ENCODE results near the gene PARD6B. TPM values are rescaled to one million over a fixed set of nuclear protein-coding genes. Genes with fewer than 3 reads are reported as not detected.

Gene PARD6B
- total RNA-seq, 3 donors from 2014 or later, result 1.4 to 30.6 (median 13.4) TPM

DNA sequence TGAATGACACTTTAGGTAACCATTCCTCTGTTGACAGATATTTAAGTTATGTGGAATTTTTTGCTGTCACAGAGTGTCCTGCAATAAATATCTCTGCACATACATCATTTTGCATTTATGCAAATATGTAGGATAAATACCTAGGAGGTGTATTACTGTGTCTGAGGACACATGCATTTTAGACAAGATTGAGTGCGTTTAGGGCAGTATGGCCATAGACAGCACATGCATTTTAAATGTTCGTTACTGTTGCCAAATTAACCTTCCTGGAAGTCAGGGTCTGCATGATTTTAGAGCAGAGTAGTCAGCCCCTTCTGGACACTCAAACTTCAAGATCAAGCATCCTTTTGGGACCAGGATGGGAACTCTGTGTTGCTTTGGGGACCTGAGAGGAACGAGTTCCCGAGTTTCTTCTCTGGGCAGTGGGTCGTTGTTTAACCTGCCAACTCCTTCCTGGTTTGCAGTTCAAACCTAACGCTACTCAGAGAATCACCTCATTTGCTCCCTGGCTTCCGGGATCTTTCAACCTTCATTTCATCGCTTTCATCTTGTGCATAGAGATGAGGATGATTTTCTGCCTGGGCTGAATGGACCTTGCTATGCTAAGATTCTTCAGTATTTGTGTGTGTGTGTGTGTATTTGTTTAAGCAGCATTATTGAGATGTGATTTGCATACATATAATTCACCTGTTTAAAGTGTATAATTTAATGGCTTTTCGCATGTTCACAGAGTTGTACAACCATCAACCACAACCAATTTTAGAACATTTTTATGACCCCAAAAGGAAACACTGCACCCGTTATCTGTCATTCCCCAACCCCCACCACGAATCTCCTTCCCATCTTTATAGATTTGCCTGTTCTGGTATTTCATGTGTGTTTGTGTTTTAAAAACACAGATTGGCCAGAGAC, 73.3 kb downstream of the PARD6B start:
- Histone ChIP-seq H3K27ac (no peak overlapping the region), H3K27me3 (no peaks in the 10 kb centered on the region), H3K9me3 (no peaks in the 10 kb centered on the region), H3K4me1 (no peaks in the 10 kb centered on the region), H3K4me3 (no peak overlapping the region), H3K36me3 (no peaks in the 10 kb centered on the region)
- TF ChIP-seq POLR2AphosphoS5 (IDR thresholded peaks at IDR 0.05), result no peak
- TF ChIP-seq, protein P1, sequence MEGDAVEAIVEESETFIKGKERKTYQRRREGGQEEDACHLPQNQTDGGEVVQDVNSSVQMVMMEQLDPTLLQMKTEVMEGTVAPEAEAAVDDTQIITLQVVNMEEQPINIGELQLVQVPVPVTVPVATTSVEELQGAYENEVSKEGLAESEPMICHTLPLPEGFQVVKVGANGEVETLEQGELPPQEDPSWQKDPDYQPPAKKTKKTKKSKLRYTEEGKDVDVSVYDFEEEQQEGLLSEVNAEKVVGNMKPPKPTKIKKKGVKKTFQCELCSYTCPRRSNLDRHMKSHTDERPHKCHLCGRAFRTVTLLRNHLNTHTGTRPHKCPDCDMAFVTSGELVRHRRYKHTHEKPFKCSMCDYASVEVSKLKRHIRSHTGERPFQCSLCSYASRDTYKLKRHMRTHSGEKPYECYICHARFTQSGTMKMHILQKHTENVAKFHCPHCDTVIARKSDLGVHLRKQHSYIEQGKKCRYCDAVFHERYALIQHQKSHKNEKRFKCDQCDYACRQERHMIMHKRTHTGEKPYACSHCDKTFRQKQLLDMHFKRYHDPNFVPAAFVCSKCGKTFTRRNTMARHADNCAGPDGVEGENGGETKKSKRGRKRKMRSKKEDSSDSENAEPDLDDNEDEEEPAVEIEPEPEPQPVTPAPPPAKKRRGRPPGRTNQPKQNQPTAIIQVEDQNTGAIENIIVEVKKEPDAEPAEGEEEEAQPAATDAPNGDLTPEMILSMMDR (IDR thresholded peaks at IDR 0.05), result no peak
- TF ChIP-seq POLR2A (IDR thresholded peaks at IDR 0.05), result no peak
- intact Hi-C loops (cut with DNase I; ENCODE audit: low total_unique reads), result no loop called here
- no peak for DNase-seq (ENCODE audit: low spot score in 2 of 2)

DNA sequence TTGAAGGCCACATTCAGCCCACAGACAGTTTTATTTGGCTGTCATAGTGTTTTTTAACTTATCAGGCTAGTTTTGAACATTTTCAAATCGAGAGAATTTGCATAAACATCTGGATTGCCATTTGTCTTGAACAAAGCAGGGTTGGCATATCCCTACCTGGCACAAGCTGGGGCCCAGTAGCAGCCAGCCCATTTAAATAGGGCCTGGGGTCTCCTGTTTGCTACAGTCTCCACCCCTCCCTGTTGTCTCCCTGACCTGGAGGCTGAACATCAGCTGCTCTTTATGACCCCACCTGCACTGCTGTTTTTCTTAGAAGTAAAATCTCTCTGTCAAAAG, 73.9 kb downstream of the PARD6B start:
- intact Hi-C loops (cut with DNase I; ENCODE audit: low total_unique reads), result no loop called here
- no peak overlapping the region for H3K27ac ChIP-seq
- no peaks in the 10 kb centered on the region for H3K4me1 ChIP-seq
- H3K4me3 ChIP-seq, result no peak overlapping the region
- TF ChIP-seq POLR2AphosphoS5 (IDR thresholded peaks at IDR 0.05) (no peak), POLR2A (IDR thresholded peaks at IDR 0.05) (no peak)
- no peaks in the 10 kb centered on the region for H3K36me3 ChIP-seq
- no peaks in the 10 kb centered on the region for H3K27me3 ChIP-seq
- no peak for DNase-seq (ENCODE audit: low spot score in 2 of 2)
- H3K9me3 ChIP-seq, result no peaks in the 10 kb centered on the region

DNA sequence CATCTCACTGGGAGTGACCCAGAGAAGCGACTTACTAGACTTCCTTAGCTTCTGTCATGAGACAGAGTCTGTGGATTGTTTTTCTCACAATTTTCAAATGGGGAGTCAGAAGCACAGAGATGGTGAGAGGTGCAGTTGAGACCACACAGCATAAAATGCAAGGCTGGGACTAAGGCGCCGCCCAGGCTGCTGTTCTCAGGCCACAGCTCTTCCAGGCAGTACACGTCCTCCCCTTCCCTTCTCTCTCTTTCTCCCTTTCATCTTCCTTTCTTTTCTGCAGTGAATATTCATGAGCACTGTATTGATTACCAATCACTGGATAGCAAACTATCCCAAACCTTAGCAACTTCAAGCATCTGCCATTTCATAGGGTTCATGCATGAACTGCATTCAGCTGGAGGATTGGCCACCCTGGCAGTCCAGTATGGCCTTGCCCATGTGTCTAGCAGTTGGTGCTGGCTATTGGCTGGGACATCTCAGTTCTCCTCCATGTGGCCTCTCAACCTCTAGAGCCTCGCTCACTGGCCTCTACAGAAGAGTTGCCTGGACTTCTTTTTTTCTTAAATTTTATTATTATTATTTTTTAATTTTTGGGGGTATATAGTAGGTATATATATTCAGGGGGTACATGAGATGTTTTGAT, 74.9 kb downstream of the PARD6B start:
- no peak overlapping the region for H3K4me3 ChIP-seq
- no peaks in the 10 kb centered on the region for H3K4me1 ChIP-seq
- H3K27me3 ChIP-seq, result no peaks in the 10 kb centered on the region
- TF ChIP-seq, protein P1 (IDR thresholded peaks at IDR 0.05), result no peak
- no peak for TF ChIP-seq POLR2AphosphoS5 (IDR thresholded peaks at IDR 0.05)
- TF ChIP-seq POLR2A (IDR thresholded peaks at IDR 0.05), result no peak
- no peak for DNase-seq (ENCODE audit: low spot score in 2 of 2)
- H3K27ac ChIP-seq, result no peak overlapping the region
- intact Hi-C loops (cut with DNase I; ENCODE audit: low total_unique reads), result no loop called here
- no peaks in the 10 kb centered on the region for H3K36me3 ChIP-seq
- H3K9me3 ChIP-seq, result no peaks in the 10 kb centered on the region

Other genes with a start within 250 kb of the PARD6B start
- 10 to 100 TPM; 23.8 to 29.2 (median 28.5) TPM for gene PTPN1, start 221.2 kb upstream of the PARD6B start, total RNA-seq
- gene RIPOR3, start 40.0 kb upstream of the PARD6B start, total RNA-seq, result 10 to 100 TPM in 2 of 3 donors, 1 to 10 TPM in 1; 4.5 to 35.5 (median 26.9) TPM
- 10 to 100 TPM in 2 of 3 donors, 1 to 10 TPM in 1; 6.6 to 22.2 (median 10.5) TPM for gene BCAS4, start 63.5 kb downstream of the PARD6B start, total RNA-seq
- 10 to 100 TPM; 51.7 to 70.2 (median 60.0) TPM for gene ADNP, start 199.9 kb downstream of the PARD6B start, total RNA-seq
- 10 to 100 TPM; 43.4 to 61.2 (median 53.4) TPM for gene DPM1, start 227.0 kb downstream of the PARD6B start, total RNA-seq
- 1 to 10 TPM; 4.5 to 6.4 (median 4.9) TPM for gene MOCS3, start 227.2 kb downstream of the PARD6B start, total RNA-seq

All from breast epithelium (tissue), 4 donors.